ENCODE results near the gene PDE4B. TPM values are rescaled to one million over a fixed set of nuclear protein-coding genes. Genes with fewer than 3 reads are reported as not detected.

The PDE4B gene
- total RNA-seq, 1 donor from 2014 or later = 0.29 TPM

- no peak for DNase-seq (ENCODE audit: low spot score, unreplicated experiment)
- H3K4me3 Mint-ChIP-seq (ENCODE audit: low read depth) = no peak overlapping the region
- H3K4me1 Mint-ChIP-seq (ENCODE audit: low read depth) = no peaks in the 10 kb centered on the region
- peaks cover 42% of the 10 kb centered on the region for H3K27me3 Mint-ChIP-seq
- H3K27ac Mint-ChIP-seq = no peak overlapping the region
- TF ChIP-seq CTCF (IDR thresholded peaks at IDR 0.05; ENCODE audit: unreplicated experiment) = no peak
- no peaks in the 10 kb centered on the region for H3K36me3 Mint-ChIP-seq (ENCODE audit: insufficient read depth)
- no peaks in the 10 kb centered on the region for H3K9me3 Mint-ChIP-seq (ENCODE audit: low read depth)
These were observed 458.9 kb downstream of the PDE4B start for GRCh38 chr1:66251546-66251945.

- no peak overlapping the region for H3K4me3 Mint-ChIP-seq (ENCODE audit: low read depth)
- peaks cover 41% of the 10 kb centered on the region for H3K27me3 Mint-ChIP-seq
- no peaks in the 10 kb centered on the region for H3K36me3 Mint-ChIP-seq (ENCODE audit: insufficient read depth)
- H3K9me3 Mint-ChIP-seq (ENCODE audit: low read depth) = no peaks in the 10 kb centered on the region
- TF ChIP-seq CTCF (IDR thresholded peaks at IDR 0.05; ENCODE audit: unreplicated experiment) = peak; percentile 76
- H3K4me1 Mint-ChIP-seq (ENCODE audit: low read depth) = peaks cover 1% of the 10 kb centered on the region
- DNase-seq (ENCODE audit: low spot score, unreplicated experiment) = no peak
- no peak overlapping the region for H3K27ac Mint-ChIP-seq
These were observed 460.7 kb downstream of the PDE4B start for GRCh38 chr1:66253330-66253921.

- no peak overlapping the region for H3K27ac Mint-ChIP-seq
- TF ChIP-seq CTCF (IDR thresholded peaks at IDR 0.05; ENCODE audit: unreplicated experiment) = no peak
- H3K4me3 Mint-ChIP-seq (ENCODE audit: low read depth) = no peak overlapping the region
- no peak for DNase-seq (ENCODE audit: low spot score, unreplicated experiment)
- peaks cover 6% of the 10 kb centered on the region for H3K4me1 Mint-ChIP-seq (ENCODE audit: low read depth)
- H3K9me3 Mint-ChIP-seq (ENCODE audit: low read depth) = no peaks in the 10 kb centered on the region
- peaks cover 35% of the 10 kb centered on the region for H3K27me3 Mint-ChIP-seq
- no peaks in the 10 kb centered on the region for H3K36me3 Mint-ChIP-seq (ENCODE audit: insufficient read depth)
These were observed 462.1 kb downstream of the PDE4B start for GRCh38 chr1:66254785-66255184.

GRCh38 chr1:66256629-66257572 is 464.2 kb downstream of the PDE4B start:
- Mint-ChIP-seq H3K4me3 (ENCODE audit: low read depth) (no peak overlapping the region), H3K36me3 (ENCODE audit: insufficient read depth) (no peaks in the 10 kb centered on the region), H3K4me1 (ENCODE audit: low read depth) (peaks cover 14% of the 10 kb centered on the region), H3K27me3 (peaks cover 32% of the 10 kb centered on the region), H3K9me3 (ENCODE audit: low read depth) (no peaks in the 10 kb centered on the region), H3K27ac (no peak overlapping the region)
- DNase-seq (ENCODE audit: low spot score, unreplicated experiment) = no peak
- TF ChIP-seq CTCF (IDR thresholded peaks at IDR 0.05; ENCODE audit: unreplicated experiment) = no peak

GRCh38 chr1:66258404-66259105 is 465.9 kb downstream of the PDE4B start:
- TF ChIP-seq CTCF (IDR thresholded peaks at IDR 0.05; ENCODE audit: unreplicated experiment) = no peak
- Mint-ChIP-seq H3K4me3 (ENCODE audit: low read depth) (no peak overlapping the region), H3K9me3 (ENCODE audit: low read depth) (peaks cover 2% of the 10 kb centered on the region), H3K36me3 (ENCODE audit: insufficient read depth) (no peaks in the 10 kb centered on the region), H3K27ac (no peak overlapping the region), H3K4me1 (ENCODE audit: low read depth) (peaks cover 14% of the 10 kb centered on the region), H3K27me3 (peaks cover 36% of the 10 kb centered on the region)
- no peak for DNase-seq (ENCODE audit: low spot score, unreplicated experiment)

Measured in progenitor cell of endocrine pancreas (in vitro differentiated cells).